ENCODE measurements around the gene SDK2.
A peak's percentile ranks its signal among the peaks of the same experiment; 100 is the strongest.

SDK2 gene

GRCh38 chr17:73308017-73308823 is 336.0 kb downstream of the SDK2 start (continued):
- TF ChIP-seq ZSCAN4 (tag by site-specific recombination; IDR thresholded peaks at IDR 0.05) (no peak), ZNF175 (tag by site-specific recombination; IDR thresholded peaks at IDR 0.05) (no peak), ZSCAN30 (tag by site-specific recombination; IDR thresholded peaks at IDR 0.05) (no peak), ZNF16 (tag by site-specific recombination; IDR thresholded peaks at IDR 0.05; ENCODE audit: low read depth) (no peak), ZNF302 (tag by site-specific recombination; IDR thresholded peaks at IDR 0.05; ENCODE audit: low read depth) (no peak), ZNF514 (tag by site-specific recombination; IDR thresholded peaks at IDR 0.05) (no peak), ZNF311 (tag by site-specific recombination; IDR thresholded peaks at IDR 0.05; ENCODE audit: borderline replicate concordance) (no peak), ZNF354C (tag by site-specific recombination; IDR thresholded peaks at IDR 0.05; ENCODE audit: borderline replicate concordance, low read depth) (no peak), SP7 (tag by site-specific recombination; IDR thresholded peaks at IDR 0.05) (peak; percentile 60), ZNF621 (tag by site-specific recombination; IDR thresholded peaks at IDR 0.05) (no peak), ZNF121 (tag by site-specific recombination; IDR thresholded peaks at IDR 0.05) (no peak), ZNF692 (tag by site-specific recombination; IDR thresholded peaks at IDR 0.05) (no peak), ZNF768 (tag by site-specific recombination; IDR thresholded peaks at IDR 0.05) (no peak), ZNF426 (tag by site-specific recombination; IDR thresholded peaks at IDR 0.05) (no peak), ZNF549 (tag by site-specific recombination; IDR thresholded peaks at IDR 0.05) (no peak), GLIS2 (tag by site-specific recombination; IDR thresholded peaks at IDR 0.05) (peak; percentile 17; the same call in 1 of the 2 replicates), ZIC2 (tag by site-specific recombination; IDR thresholded peaks at IDR 0.05) (0 out of 2 replicates have a peak, but pooled peaks have one; percentile 13), IKZF3 (tag by site-specific recombination; IDR thresholded peaks at IDR 0.05) (peak; percentile 73; the same call in 1 of the 2 replicates), ZNF324 (tag by site-specific recombination; IDR thresholded peaks at IDR 0.05) (no peak), ZBTB20 (tag by site-specific recombination; IDR thresholded peaks at IDR 0.05) (no peak; the same call in 1 of the 2 replicates), ZNF169 (tag by site-specific recombination; IDR thresholded peaks at IDR 0.05) (no peak), PRDM10 (tag by site-specific recombination; IDR thresholded peaks at IDR 0.05) (peak; percentile 86), ZNF610 (tag by site-specific recombination; IDR thresholded peaks at IDR 0.05; ENCODE audit: borderline replicate concordance) (no peak), ZBTB7A (tag by site-specific recombination; IDR thresholded peaks at IDR 0.05; ENCODE audit: low read depth) (no peak), ZNF23 (tag by site-specific recombination; IDR thresholded peaks at IDR 0.05; ENCODE audit: borderline replicate concordance) (no peak)
- TF ChIP-seq, protein P1, sequence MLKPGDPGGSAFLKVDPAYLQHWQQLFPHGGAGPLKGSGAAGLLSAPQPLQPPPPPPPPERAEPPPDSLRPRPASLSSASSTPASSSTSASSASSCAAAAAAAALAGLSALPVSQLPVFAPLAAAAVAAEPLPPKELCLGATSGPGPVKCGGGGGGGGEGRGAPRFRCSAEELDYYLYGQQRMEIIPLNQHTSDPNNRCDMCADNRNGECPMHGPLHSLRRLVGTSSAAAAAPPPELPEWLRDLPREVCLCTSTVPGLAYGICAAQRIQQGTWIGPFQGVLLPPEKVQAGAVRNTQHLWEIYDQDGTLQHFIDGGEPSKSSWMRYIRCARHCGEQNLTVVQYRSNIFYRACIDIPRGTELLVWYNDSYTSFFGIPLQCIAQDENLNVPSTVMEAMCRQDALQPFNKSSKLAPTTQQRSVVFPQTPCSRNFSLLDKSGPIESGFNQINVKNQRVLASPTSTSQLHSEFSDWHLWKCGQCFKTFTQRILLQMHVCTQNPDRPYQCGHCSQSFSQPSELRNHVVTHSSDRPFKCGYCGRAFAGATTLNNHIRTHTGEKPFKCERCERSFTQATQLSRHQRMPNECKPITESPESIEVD (tag by site-specific recombination; IDR thresholded peaks at IDR 0.05), result no peak
- TF ChIP-seq, protein P2, sequence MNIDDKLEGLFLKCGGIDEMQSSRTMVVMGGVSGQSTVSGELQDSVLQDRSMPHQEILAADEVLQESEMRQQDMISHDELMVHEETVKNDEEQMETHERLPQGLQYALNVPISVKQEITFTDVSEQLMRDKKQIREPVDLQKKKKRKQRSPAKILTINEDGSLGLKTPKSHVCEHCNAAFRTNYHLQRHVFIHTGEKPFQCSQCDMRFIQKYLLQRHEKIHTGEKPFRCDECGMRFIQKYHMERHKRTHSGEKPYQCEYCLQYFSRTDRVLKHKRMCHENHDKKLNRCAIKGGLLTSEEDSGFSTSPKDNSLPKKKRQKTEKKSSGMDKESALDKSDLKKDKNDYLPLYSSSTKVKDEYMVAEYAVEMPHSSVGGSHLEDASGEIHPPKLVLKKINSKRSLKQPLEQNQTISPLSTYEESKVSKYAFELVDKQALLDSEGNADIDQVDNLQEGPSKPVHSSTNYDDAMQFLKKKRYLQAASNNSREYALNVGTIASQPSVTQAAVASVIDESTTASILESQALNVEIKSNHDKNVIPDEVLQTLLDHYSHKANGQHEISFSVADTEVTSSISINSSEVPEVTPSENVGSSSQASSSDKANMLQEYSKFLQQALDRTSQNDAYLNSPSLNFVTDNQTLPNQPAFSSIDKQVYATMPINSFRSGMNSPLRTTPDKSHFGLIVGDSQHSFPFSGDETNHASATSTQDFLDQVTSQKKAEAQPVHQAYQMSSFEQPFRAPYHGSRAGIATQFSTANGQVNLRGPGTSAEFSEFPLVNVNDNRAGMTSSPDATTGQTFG (tag by site-specific recombination; IDR thresholded peaks at IDR 0.05; ENCODE audit: borderline replicate concordance), result no peak
- TF ChIP-seq, protein P3, sequence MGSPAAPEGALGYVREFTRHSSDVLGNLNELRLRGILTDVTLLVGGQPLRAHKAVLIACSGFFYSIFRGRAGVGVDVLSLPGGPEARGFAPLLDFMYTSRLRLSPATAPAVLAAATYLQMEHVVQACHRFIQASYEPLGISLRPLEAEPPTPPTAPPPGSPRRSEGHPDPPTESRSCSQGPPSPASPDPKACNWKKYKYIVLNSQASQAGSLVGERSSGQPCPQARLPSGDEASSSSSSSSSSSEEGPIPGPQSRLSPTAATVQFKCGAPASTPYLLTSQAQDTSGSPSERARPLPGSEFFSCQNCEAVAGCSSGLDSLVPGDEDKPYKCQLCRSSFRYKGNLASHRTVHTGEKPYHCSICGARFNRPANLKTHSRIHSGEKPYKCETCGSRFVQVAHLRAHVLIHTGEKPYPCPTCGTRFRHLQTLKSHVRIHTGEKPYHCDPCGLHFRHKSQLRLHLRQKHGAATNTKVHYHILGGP (tag by site-specific recombination; IDR thresholded peaks at IDR 0.05), result no peak
